ENCODE data around the gene GUCA1C. TPM values are rescaled to one million over a fixed set of nuclear protein-coding genes. Genes with fewer than 3 reads are reported as not detected.

GUCA1C gene
- total RNA-seq, 1 experiment from 2014 or later: not detected

- in situ Hi-C loops (cut with HindIII; ENCODE audit: low pct_unique_long_range_greater_than_20kb, low sequenced_read_pairs): no loop called here
- no peaks in the 10 kb centered on the region for H3K9me3 ChIP-seq (ENCODE audit: control insufficient read depth, insufficient read depth, low read depth, low read length)
- no peaks in the 10 kb centered on the region for H3K4me1 ChIP-seq (ENCODE audit: control insufficient read depth, insufficient read depth, low read length)
- no peak for ATAC-seq
- POLR2A ChIA-PET: no interaction called here
- H3K27ac ChIP-seq (ENCODE audit: low read length): no peak overlapping the region
- TF ChIP-seq TCF7L2 (IDR thresholded peaks at IDR 0.05; ENCODE audit: low read depth, low read length) (no peak), REST (IDR thresholded peaks at IDR 0.05; ENCODE audit: insufficient read depth in 1 of 2, low read depth in 2 of 2, low read length in 1 of 2) (no peak), SIN3A (IDR thresholded peaks at IDR 0.05; ENCODE audit: borderline replicate concordance, insufficient read depth, low read depth, low read length) (no peak), POLR2AphosphoS5 (IDR thresholded peaks at IDR 0.05; ENCODE audit: low read depth, low read length) (no peak), CTCF (IDR thresholded peaks at IDR 0.05) (no peak)
- H3K27me3 ChIP-seq (ENCODE audit: control insufficient read depth, insufficient read depth, low read length): no peaks in the 10 kb centered on the region; the same call in 1 of the 2 replicates
- CTCF ChIA-PET: no interaction called here
- no peak for DNase-seq (ENCODE audit: low read depth, low spot score)
- BruUV-seq (replicated peaks): no TSS peak
- H3K4me3 ChIP-seq (ENCODE audit: low read depth in 2 of 2, low read length in 2 of 2): no peak overlapping the region
- H3K36me3 ChIP-seq (ENCODE audit: control insufficient read depth, insufficient read depth, low read length): no peaks in the 10 kb centered on the region
- intact Hi-C loops (cut with micrococcal nuclease; ENCODE audit: unreplicated experiment): no loop called here
These were observed 92.3 kb downstream of the GUCA1C start for GRCh38 chr3:108861401-108861800.

Other genes starting within 250 kb of the GUCA1C start
- not detected for gene RETNLB, start 196.5 kb downstream of the GUCA1C start, total RNA-seq (2021; ENCODE audit: unreplicated experiment)
- 0.21 TPM for gene TRAT1, start 131.1 kb downstream of the GUCA1C start, total RNA-seq (2021; ENCODE audit: unreplicated experiment)
- not detected for gene MORC1, start 164.3 kb upstream of the GUCA1C start, total RNA-seq (2021; ENCODE audit: unreplicated experiment)
- gene C3orf85, start 182.8 kb upstream of the GUCA1C start, total RNA-seq (2021; ENCODE audit: unreplicated experiment): not detected

All from Panc1 (cell line).